NCI-H226 (cell line): Measurements from ENCODE around the gene FKBP1B.
"Not testable (repeated sequence)": the region's sequence is repeated elsewhere in the genome, so short reads cannot be mapped to it uniquely, and the experiment has no call there.

Experiments used
- DNase-seq: peaks from one replicate; pipeline ENCODE4 v3.0.0-alpha.2; 2015

FKBP1B gene

GRCh38 chr2:24104906-24105305 is 55.4 kb downstream of the FKBP1B start:
- no peak for DNase-seq

DNA sequence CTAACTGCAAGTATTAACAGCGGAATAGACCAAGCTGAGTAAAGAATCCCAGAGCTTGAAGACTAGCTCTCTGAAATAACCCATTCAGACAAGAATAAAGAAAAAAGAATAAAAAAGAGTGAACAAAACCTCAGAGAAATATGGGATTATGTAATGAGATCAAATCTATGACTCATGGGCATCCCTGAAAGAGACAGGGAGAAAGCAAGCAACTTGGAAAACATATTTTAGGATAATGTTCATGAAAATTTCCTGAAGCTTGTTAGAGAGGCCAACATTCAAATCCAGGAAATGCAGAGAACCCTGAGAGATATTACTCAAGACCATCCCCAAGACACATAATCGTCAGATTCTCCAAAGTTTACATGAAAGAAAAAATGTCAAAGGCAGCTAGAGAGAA is 56.3 kb downstream of the FKBP1B start:
- DNase-seq: peak; percentile 43

DNA sequence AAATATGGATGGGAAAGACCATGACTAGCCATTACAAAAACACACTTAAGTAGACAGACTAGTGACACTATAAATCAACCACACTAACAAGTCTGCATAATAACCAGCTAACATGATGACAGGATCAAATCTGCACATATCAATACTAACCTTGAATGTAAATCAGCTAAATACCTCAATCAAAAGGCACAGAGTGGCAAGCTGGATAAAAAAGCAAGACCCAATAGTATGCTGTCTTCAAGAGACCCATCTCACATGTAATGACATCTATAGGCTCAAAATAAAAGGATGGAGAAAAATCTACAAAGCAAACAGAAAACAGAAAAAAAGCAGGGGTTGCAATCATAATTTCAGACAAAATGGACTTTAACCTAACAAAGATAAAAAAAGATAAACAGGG is 57.2 kb downstream of the FKBP1B start:
- DNase-seq: no peak

DNA sequence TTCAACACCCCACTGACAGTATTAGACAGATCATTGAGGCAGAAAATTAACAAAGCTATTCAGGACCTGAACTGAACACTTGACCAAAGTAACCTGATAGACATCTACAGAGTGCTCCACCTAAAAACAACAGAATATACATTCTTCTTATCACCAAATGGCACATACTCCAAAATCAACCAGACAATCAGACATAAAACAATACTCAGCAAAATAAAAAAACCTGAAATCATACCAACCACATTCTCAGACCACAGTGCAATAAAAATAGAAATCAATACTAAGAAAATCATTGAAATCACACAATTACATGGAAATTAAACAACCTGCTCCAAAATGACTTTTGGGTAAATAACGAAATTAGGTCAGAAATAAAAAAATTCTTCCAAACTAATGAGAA is 57.8 kb downstream of the FKBP1B start:
- DNase-seq: no peak

- not testable (repeated sequence) for DNase-seq
These were observed 59.9 kb downstream of the FKBP1B start for GRCh38 chr2:24109431-24109830.

- DNase-seq: no peak
These were observed 61.2 kb downstream of the FKBP1B start for GRCh38 chr2:24110660-24111303.

DNA sequence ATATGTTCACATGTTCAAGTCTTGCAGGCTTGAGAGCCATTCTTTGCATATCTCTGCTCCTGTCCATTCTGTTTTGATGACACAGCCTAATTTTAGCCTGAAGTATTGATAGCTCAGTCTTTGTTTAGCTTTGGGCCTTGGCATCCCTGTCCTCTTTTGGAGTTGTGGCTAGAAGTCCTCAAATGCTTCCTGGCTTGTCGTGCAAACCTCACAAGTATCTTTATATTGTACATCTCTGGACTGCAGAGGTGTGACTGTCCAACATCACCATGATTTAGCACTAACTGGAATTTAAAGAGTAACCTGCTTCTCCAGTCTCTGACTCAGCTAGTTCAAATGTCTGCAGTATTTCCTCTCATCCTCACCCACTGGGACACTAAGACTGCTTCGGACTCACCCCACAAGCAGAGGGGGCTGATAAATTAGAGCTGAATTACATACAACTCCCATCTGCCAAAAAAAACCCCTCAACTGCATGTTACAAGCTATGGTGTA is 61.9 kb downstream of the FKBP1B start:
- peak; percentile 59 for DNase-seq
